ENCODE data around the gene TPGS1. TPM values are rescaled to one million over a fixed set of nuclear protein-coding genes. Genes with fewer than 3 reads are reported as not detected.

The TPGS1 gene
- total RNA-seq, 1 donor from 2014 or later: 52.7 TPM

- no peak for TF ChIP-seq CTCF (IDR thresholded peaks at IDR 0.05; ENCODE audit: insufficient read depth, low read length, poor library complexity, severe bottlenecking)
- no peak for DNase-seq (ENCODE audit: low read depth)
- Histone ChIP-seq H3K4me3 (ENCODE audit: low read depth, low read length) (no peak overlapping the region), H3K27me3 (ENCODE audit: control insufficient read depth, insufficient read depth, low read length) (peaks cover 11% of the 10 kb centered on the region), H3K36me3 (ENCODE audit: control insufficient read depth, insufficient read depth, low read length) (no peaks in the 10 kb centered on the region)
Measured at GRCh38 chr19:482186-483041, 24.9 kb upstream of the TPGS1 start.

DNA sequence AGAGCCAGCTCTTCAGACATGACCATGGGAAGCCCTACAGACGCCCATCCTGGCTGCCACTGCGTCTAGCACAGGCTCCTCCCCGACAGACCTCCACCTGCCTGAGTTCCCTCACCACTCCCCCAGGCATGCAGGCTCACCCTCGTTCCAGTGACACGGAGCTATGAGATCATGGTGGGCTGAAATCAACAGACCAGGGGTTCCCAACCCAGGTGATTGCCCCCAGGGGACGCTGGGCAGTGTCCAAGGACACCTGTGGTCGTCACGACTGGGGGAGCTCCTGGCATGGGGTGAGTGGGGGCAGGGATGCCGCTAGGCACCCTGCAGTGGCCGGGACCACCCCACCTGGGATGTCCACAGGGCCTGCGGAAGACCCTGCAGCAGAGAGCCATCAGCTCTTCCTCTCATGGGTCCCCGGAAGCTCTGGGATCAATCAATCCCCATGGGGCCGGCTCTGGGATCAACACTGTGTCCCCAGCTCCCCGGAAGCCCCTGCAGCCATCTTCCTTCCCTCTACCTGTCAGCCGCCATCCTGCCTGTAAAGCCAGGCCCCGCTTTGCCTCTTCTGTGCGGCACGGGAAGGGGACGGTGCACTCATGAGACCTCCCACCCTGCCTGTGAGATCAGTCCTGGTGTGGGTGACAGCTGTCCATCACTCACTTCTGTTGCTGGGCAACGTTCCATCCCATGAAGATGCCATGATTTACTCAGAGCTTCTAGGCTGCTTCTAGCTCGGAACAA is 23.8 kb upstream of the TPGS1 start:
- TF ChIP-seq CTCF (IDR thresholded peaks at IDR 0.05; ENCODE audit: insufficient read depth, low read length, poor library complexity, severe bottlenecking): no peak
- DNase-seq (ENCODE audit: low read depth): no peak
- Histone ChIP-seq H3K36me3 (ENCODE audit: control insufficient read depth, insufficient read depth, low read length) (no peaks in the 10 kb centered on the region), H3K4me3 (ENCODE audit: low read depth, low read length) (no peak overlapping the region), H3K27me3 (ENCODE audit: control insufficient read depth, insufficient read depth, low read length) (peaks cover 11% of the 10 kb centered on the region)

GRCh38 chr19:484494-484893 is 22.8 kb upstream of the TPGS1 start:
- Histone ChIP-seq H3K27me3 (ENCODE audit: control insufficient read depth, insufficient read depth, low read length) (peaks cover 9% of the 10 kb centered on the region), H3K36me3 (ENCODE audit: control insufficient read depth, insufficient read depth, low read length) (no peaks in the 10 kb centered on the region), H3K4me3 (ENCODE audit: low read depth, low read length) (no peak overlapping the region)
- DNase-seq (ENCODE audit: low read depth): no peak
- TF ChIP-seq CTCF (IDR thresholded peaks at IDR 0.05; ENCODE audit: insufficient read depth, low read length, poor library complexity, severe bottlenecking): no peak

GRCh38 chr19:485077-485476 is 22.2 kb upstream of the TPGS1 start:
- Histone ChIP-seq H3K27me3 (ENCODE audit: control insufficient read depth, insufficient read depth, low read length) (peaks cover 9% of the 10 kb centered on the region), H3K4me3 (ENCODE audit: low read depth, low read length) (no peak overlapping the region), H3K36me3 (ENCODE audit: control insufficient read depth, insufficient read depth, low read length) (no peaks in the 10 kb centered on the region)
- no peak for DNase-seq (ENCODE audit: low read depth)
- no peak for TF ChIP-seq CTCF (IDR thresholded peaks at IDR 0.05; ENCODE audit: insufficient read depth, low read length, poor library complexity, severe bottlenecking)

DNA sequence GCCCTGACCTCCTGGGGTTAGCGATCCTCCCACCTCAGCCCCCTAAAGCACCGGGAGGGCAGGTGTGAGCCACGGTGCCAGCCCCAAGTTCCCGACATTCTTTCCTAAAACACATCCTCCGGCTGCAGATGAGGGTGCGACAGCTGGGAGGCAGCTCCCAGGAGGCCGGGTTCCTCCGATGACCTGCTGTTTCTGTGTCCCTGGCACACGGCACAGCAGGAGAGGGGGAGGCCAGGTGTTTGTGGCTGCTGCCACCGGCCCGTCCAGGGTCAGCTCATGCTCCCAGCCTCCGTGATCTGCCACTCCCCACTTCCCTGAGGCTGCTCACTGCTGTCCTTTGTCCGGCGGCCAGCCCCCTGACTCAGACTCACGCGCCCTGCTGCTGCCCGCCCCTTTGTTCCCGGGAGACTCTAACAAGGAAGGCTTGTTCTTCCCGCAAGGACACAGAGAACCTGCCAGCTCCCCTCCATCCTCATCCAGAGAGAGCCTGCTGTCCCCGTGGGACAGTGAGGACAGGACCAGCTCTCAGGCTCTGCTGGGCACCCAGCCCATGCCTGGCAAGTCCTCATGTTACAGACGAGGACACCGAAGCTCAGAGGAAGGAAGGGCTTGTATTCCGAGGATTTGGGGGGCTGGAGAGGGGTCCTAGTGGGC is 21.6 kb upstream of the TPGS1 start:
- no peak for DNase-seq (ENCODE audit: low read depth)
- no peak for TF ChIP-seq CTCF (IDR thresholded peaks at IDR 0.05; ENCODE audit: insufficient read depth, low read length, poor library complexity, severe bottlenecking)
- Histone ChIP-seq H3K27me3 (ENCODE audit: control insufficient read depth, insufficient read depth, low read length) (peaks cover 9% of the 10 kb centered on the region), H3K4me3 (ENCODE audit: low read depth, low read length) (no peak overlapping the region), H3K36me3 (ENCODE audit: control insufficient read depth, insufficient read depth, low read length) (no peaks in the 10 kb centered on the region)

Measured in kidney epithelial cell (primary cell).